A673 (cell line): Measurements from ENCODE around the gene IGFBP5.

Experiments
- EZH2 ChIP-seq: fragments of 200-600 bp; sonication (generic); IDR thresholded peaks from 2 replicates; pipeline ENCODE4 v1.6.1; 2017; ENCODE audit warnings: borderline replicate concordance, low read depth, mild to moderate bottlenecking, mixed read lengths, antibody characterized with exemption, low read length; ENCODE audit not compliant: poor library complexity, severe bottlenecking
- TF ChIP-seq, protein P1 (sequence below): fragments of 300-800, 200-600 bp; sonication (generic); conservative IDR thresholded peaks from 2 replicates; pipeline ENCODE4 v1.5.1; 2017; ENCODE audit warnings: low read depth, mild to moderate bottlenecking, antibody characterized with exemption, low read length, moderate library complexity, mixed read lengths

GRCh38 chr2:216717907-216718615 is 22.7 kb upstream of the IGFBP5 start:
- TF ChIP-seq EZH2: no peak
- TF ChIP-seq, protein P1, sequence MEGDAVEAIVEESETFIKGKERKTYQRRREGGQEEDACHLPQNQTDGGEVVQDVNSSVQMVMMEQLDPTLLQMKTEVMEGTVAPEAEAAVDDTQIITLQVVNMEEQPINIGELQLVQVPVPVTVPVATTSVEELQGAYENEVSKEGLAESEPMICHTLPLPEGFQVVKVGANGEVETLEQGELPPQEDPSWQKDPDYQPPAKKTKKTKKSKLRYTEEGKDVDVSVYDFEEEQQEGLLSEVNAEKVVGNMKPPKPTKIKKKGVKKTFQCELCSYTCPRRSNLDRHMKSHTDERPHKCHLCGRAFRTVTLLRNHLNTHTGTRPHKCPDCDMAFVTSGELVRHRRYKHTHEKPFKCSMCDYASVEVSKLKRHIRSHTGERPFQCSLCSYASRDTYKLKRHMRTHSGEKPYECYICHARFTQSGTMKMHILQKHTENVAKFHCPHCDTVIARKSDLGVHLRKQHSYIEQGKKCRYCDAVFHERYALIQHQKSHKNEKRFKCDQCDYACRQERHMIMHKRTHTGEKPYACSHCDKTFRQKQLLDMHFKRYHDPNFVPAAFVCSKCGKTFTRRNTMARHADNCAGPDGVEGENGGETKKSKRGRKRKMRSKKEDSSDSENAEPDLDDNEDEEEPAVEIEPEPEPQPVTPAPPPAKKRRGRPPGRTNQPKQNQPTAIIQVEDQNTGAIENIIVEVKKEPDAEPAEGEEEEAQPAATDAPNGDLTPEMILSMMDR: no peak
